ENCODE measurements around the gene APLF. TPM values are rescaled to one million over a fixed set of nuclear protein-coding genes. Genes with fewer than 3 reads are reported as not detected.

APLF gene
- total RNA-seq, 4 donors from 2014 or later, result 6.9 to 11.6 (median 10.6) TPM

DNA sequence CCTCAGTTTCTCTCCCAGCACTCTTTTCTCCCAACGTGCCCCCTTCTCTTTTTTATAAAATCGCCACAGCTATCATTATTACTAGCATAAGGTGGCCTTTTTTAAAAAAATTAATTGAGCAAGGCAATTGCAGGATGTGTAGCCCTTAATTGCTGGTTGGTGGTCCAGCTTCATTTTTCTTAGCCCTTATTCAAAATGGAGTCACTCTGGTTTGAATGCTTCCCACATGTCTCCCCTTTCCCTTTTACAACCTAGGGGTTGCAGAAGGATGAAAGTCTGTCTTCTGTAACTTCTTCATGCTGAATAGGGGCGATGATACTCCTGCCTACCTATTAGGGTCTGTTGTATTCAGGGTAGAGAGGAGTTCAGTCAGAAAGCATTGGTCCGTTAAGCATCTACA, 139.4 kb downstream of the APLF start:
- WGBS, 2 donors, result 85 to 89% methylated on average over 4 of the region's 4 CpGs
- TF ChIP-seq EP300 (IDR thresholded peaks at IDR 0.05), result no peak
- TF ChIP-seq, protein P1, sequence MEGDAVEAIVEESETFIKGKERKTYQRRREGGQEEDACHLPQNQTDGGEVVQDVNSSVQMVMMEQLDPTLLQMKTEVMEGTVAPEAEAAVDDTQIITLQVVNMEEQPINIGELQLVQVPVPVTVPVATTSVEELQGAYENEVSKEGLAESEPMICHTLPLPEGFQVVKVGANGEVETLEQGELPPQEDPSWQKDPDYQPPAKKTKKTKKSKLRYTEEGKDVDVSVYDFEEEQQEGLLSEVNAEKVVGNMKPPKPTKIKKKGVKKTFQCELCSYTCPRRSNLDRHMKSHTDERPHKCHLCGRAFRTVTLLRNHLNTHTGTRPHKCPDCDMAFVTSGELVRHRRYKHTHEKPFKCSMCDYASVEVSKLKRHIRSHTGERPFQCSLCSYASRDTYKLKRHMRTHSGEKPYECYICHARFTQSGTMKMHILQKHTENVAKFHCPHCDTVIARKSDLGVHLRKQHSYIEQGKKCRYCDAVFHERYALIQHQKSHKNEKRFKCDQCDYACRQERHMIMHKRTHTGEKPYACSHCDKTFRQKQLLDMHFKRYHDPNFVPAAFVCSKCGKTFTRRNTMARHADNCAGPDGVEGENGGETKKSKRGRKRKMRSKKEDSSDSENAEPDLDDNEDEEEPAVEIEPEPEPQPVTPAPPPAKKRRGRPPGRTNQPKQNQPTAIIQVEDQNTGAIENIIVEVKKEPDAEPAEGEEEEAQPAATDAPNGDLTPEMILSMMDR (IDR thresholded peaks at IDR 0.05), result no peak
- no peak for TF ChIP-seq POLR2A (IDR thresholded peaks at IDR 0.05)
- Histone ChIP-seq H3K27ac (no peak overlapping the region), H3K4me3 (no peak overlapping the region), H3K36me3 (no peaks in the 10 kb centered on the region), H3K9me3 (peaks cover 0 to 56% (median 13%) of the 10 kb centered on the region in 4 donors), H3K4me1 (no peaks in the 10 kb centered on the region), H3K27me3 (no peaks in the 10 kb centered on the region)
- no peak for DNase-seq (ENCODE audit: low spot score in 2 of 2)

DNA sequence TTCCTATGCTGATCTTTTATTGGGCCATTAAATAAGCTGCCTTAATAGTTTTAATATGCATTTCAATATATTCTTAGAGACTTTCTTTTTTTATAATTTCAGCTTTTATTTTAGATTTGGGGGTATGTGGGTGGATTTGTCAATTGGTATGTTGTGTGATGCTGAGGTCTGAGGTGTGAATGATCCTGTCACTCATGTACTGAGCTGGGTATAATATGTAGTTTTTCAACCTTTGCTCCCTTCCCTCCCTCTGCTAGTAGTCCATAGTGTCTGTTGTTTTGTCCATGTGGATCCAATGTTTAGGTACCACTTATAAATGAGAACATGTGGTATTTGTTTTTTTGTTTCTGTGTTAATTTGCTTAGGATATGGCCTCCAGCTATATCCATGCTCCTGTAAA, 140.5 kb downstream of the APLF start:
- Histone ChIP-seq H3K4me3 (no peak overlapping the region), H3K4me1 (no peaks in the 10 kb centered on the region), H3K27me3 (no peaks in the 10 kb centered on the region), H3K9me3 (peaks cover 0 to 45% (median 9%) of the 10 kb centered on the region in 4 donors), H3K27ac (no peak overlapping the region), H3K36me3 (no peaks in the 10 kb centered on the region)
- no peak for TF ChIP-seq EP300 (IDR thresholded peaks at IDR 0.05)
- TF ChIP-seq POLR2A (IDR thresholded peaks at IDR 0.05), result no peak
- TF ChIP-seq, protein P1 (IDR thresholded peaks at IDR 0.05), result no peak
- no peak for DNase-seq (ENCODE audit: low spot score in 2 of 2)

DNA sequence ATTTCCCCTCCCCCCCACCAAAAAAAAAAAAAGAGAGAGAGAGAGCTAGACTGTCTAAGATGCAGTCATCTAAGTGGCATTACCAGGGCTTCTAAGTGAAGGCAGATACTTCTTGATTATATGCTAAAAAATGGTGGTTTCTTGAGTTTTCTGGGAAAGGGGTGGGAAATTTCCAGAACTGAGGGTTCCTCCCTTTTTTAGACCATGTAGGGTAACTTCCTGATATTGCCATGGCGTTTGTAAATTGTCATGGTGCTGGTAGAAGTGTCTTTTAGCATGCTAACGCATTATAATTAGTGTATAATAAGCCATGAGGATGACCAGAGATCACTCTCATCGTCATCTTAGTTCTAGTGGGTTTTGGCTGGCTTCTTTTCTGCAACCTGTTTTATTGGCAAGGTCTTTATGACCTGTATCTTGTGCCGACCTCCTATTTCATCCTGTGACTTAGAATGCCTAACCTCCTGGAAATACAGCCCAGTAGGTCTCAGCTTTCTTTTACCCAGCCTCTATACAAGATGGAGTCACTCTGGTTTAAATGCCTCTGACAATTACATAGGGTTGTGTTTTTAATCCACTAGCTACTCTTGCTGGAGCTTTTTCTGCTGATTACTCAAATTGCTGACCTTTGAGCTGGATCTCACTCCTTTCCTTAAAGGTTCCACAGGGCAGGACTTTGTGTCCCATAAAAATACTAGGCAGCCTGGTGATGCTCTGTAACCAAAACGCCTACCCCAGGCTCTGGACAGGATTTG, 145.6 kb downstream of the APLF start:
- H3K9me3 ChIP-seq, result peaks cover 0 to 28% (median 2%) of the 10 kb centered on the region in 4 donors
- 75 to 85% methylated on average over 5 of the region's 5 CpGs for WGBS, 2 donors
- H3K36me3 ChIP-seq, result no peaks in the 10 kb centered on the region
- H3K27ac ChIP-seq, result no peak overlapping the region
- TF ChIP-seq POLR2A (IDR thresholded peaks at IDR 0.05) (no peak), EP300 (IDR thresholded peaks at IDR 0.05) (no peak)
- TF ChIP-seq, protein P1 (IDR thresholded peaks at IDR 0.05), result no peak
- H3K4me3 ChIP-seq, result no peak overlapping the region
- H3K27me3 ChIP-seq, result no peaks in the 10 kb centered on the region
- no peak for DNase-seq (ENCODE audit: low spot score in 2 of 2)
- H3K4me1 ChIP-seq, result no peaks in the 10 kb centered on the region

DNA sequence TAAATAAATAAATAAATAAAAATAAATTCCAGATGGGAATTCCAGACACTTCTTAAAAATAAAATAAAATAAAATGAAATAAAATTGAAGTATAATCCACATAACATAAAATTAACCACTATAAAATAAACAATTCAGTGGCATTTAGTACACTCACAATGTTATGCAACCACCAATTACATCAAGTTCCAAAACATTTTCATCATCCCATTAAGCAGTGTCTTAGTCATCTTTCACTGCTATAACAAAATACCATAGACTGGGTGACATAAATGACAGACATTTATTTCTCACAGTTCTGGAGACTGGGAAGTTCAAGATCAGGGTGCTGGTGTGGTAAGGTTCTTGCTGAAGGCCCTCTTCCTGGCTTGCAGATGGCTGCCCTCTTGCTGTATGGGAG, 153.4 kb downstream of the APLF start:
- Histone ChIP-seq H3K9me3 (peaks cover 0 to 21% (median 0%) of the 10 kb centered on the region in 4 donors), H3K27me3 (no peaks in the 10 kb centered on the region), H3K4me1 (no peaks in the 10 kb centered on the region), H3K36me3 (no peaks in the 10 kb centered on the region), H3K4me3 (no peak overlapping the region), H3K27ac (no peak overlapping the region)
- no peak for DNase-seq (ENCODE audit: low spot score in 2 of 2)
- TF ChIP-seq, protein P1 (IDR thresholded peaks at IDR 0.05), result no peak
- TF ChIP-seq POLR2A (IDR thresholded peaks at IDR 0.05) (no peak), EP300 (IDR thresholded peaks at IDR 0.05) (no peak)

DNA sequence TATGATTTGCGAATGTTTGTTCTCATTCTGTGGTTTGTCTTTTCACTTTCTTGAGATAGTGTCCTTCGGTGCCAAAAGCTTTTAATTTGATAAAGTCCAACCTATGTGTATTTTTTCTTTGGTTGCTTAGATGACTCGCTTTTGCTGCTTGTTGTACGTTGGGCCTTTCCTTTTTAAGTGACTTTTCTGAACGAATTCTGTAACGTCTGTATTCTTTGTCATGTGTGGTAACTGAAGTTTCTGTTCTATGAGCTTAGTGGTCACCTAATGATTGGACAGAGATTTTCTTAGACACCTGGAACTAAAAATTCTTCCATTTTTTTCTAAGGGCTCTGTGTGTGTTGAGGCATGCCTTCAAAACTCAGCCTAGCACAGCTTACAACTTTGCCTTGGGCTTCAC, 156.4 kb downstream of the APLF start:
- peaks cover 0 to 27% (median 0%) of the 10 kb centered on the region in 4 donors for H3K9me3 ChIP-seq
- no peak for DNase-seq (ENCODE audit: low spot score in 2 of 2)
- no peaks in the 10 kb centered on the region for H3K27me3 ChIP-seq
- H3K36me3 ChIP-seq, result no peaks in the 10 kb centered on the region
- 93 to 96% methylated on average over 6 of the region's 6 CpGs for WGBS, 2 donors
- TF ChIP-seq POLR2A (IDR thresholded peaks at IDR 0.05) (no peak), EP300 (IDR thresholded peaks at IDR 0.05) (no peak)
- TF ChIP-seq, protein P1 (IDR thresholded peaks at IDR 0.05), result no peak
- H3K4me1 ChIP-seq, result no peaks in the 10 kb centered on the region
- H3K27ac ChIP-seq, result no peak overlapping the region
- H3K4me3 ChIP-seq, result no peak overlapping the region

Data from tibial nerve (tissue), 4 donors.